ENCODE data around the gene GMDS. TPM values are rescaled to one million over a fixed set of nuclear protein-coding genes. Genes with fewer than 3 reads are reported as not detected.

Gene GMDS
- total and polyA plus RNA-seq, 2 of the 13 experiments (the other 11 are each of a cell fraction or from before 2014, with no cell fraction given): 64.4 to 112 TPM

- Histone ChIP-seq H4K20me1 (ENCODE audit: insufficient read depth, low read length) (no peaks in the 10 kb centered on the region), H3K4me2 (ENCODE audit: low read depth, low read length) (peak overlapping the region; percentile 82), H3K27me3 (ENCODE audit: control insufficient read depth in 1 of 2, insufficient read depth in 2 of 2, low read length in 2 of 2) (peaks cover 11 to 76% of the 10 kb centered on the region in 2 experiments; a peak in 4 of 5 replicates), H3K4me3 (replicated peaks in 1 of 3; ENCODE audit: insufficient read depth in 1 of 3, low read depth in 2 of 3, low read length in 3 of 3) (peak overlapping the region in 1 of 3 experiments; percentile 44; a peak in 2 of 6 replicates), H3K9ac (ENCODE audit: insufficient read depth, low read depth, low read length) (no peak overlapping the region), H3K27ac (ENCODE audit: extremely low read length, insufficient read depth, low read length) (no peak overlapping the region), H3K4me1 (ENCODE audit: insufficient read depth, low read length) (peaks cover 41% of the 10 kb centered on the region), H3K36me3 (replicated peaks in 1 of 2; ENCODE audit: control insufficient read depth in 1 of 2, insufficient read depth in 2 of 2, low read length in 2 of 2) (no peaks in the 10 kb centered on the region), H3K9me3 (ENCODE audit: low read length) (no peaks in the 10 kb centered on the region), H3K79me2 (ENCODE audit: insufficient read depth, low read length) (no peaks in the 10 kb centered on the region), H2AFZ (ENCODE audit: low read length) (no peak overlapping the region)
- POLR2A ChIA-PET: no interaction called here
- no peak for DNase-seq (ENCODE audit: low spot score)
- in situ Hi-C loops (cut with HindIII; ENCODE audit: extremely low pct_ligation_motif_present, low pct_unique_long_range_greater_than_20kb): loop anchor here (5.0 kb wide), 2 partner anchors 757 to 1152 kb away; no protein-coding TSS in a partner anchor
- intact Hi-C loops (cut with micrococcal nuclease; ENCODE audit: unreplicated experiment): loop anchor here (1.0 to 10.0 kb wide), 7 partner anchors 509 to 1459 kb away; no protein-coding TSS in a partner anchor
- CTCF ChIA-PET (ENCODE audit: low intra/inter-chr PET ratio, low total read pairs): interaction anchor here (1.0 to 2.2 kb wide), 8 partner anchors 509 to 1155 kb away, joined by 3 to 15 read pairs (median 8); partner anchors contain the start of gene MYLK4
- WGBS (ENCODE audit: low lambda C conversion rate): 43% methylated on average over 16 of the region's 28 CpGs
- peak; percentile 14 for ATAC-seq
- no peak for FAIRE-seq
- no TSS peak for BruUV-seq (replicated peaks)
- TF ChIP-seq ZNF615 (CRISPR knock-in tag; IDR thresholded peaks at IDR 0.05; ENCODE audit: borderline replicate concordance) (no peak), ZBTB10 (CRISPR knock-in tag; IDR thresholded peaks at IDR 0.05; ENCODE audit: borderline replicate concordance) (no peak), STAG1 (CRISPR knock-in tag; IDR thresholded peaks at IDR 0.05) (no peak), HNF4G (IDR thresholded peaks at IDR 0.05; ENCODE audit: borderline replicate concordance, low read depth, low read length) (no peak), HNF4G (CRISPR knock-in tag; IDR thresholded peaks at IDR 0.05; ENCODE audit: borderline replicate concordance, low read depth) (0 out of 2 replicates have a peak, but pooled peaks have one; percentile 31), ZNF577 (CRISPR knock-in tag; IDR thresholded peaks at IDR 0.05; ENCODE audit: borderline replicate concordance, low read depth) (no peak), RAD21 (CRISPR knock-in tag; IDR thresholded peaks at IDR 0.05) (no peak), JARID2 (CRISPR knock-in tag; IDR thresholded peaks at IDR 0.05; ENCODE audit: insufficient replicate concordance) (no peak), ZNF446 (CRISPR knock-in tag; IDR thresholded peaks at IDR 0.05) (peak; percentile 56; the same call in 1 of the 2 replicates)
These were observed 649.9 kb downstream of the GMDS start for GRCh38 chr6:1595271-1596087.
